Keratinocyte (primary cell): ENCODE measurements around the gene SLAIN2.

Experiments
- EZH2 ChIP-seq: IDR thresholded peaks from one replicate; pipeline ENCODE4 v1.6.1; 2012; ENCODE audit warnings: inconsistent platforms, mild to moderate bottlenecking, low read length, moderate library complexity
- TF ChIP-seq, protein P1 (sequence below), 3 experiments: IDR thresholded peaks in 1 of 3; conservative IDR thresholded peaks in 1 of 3; optimal IDR thresholded peaks in 1 of 3; 2 replicates in 2 of 3; 3 replicates in 1 of 3; pipeline versions ENCODE3 to v1.5.1; 2011; ENCODE audit warnings: low read length in 3 of 3, mild to moderate bottlenecking in 3 of 3, moderate library complexity in 2 of 3, control low read depth in 1 of 3, inconsistent platforms in 1 of 3; ENCODE audit not compliant: insufficient read depth in 2 of 3; ENCODE audit errors: extremely low read depth in 1 of 3

GRCh38 chr4:48340276-48340964 lies 909 bp upstream of the SLAIN2 start:
- TF ChIP-seq, protein P1, sequence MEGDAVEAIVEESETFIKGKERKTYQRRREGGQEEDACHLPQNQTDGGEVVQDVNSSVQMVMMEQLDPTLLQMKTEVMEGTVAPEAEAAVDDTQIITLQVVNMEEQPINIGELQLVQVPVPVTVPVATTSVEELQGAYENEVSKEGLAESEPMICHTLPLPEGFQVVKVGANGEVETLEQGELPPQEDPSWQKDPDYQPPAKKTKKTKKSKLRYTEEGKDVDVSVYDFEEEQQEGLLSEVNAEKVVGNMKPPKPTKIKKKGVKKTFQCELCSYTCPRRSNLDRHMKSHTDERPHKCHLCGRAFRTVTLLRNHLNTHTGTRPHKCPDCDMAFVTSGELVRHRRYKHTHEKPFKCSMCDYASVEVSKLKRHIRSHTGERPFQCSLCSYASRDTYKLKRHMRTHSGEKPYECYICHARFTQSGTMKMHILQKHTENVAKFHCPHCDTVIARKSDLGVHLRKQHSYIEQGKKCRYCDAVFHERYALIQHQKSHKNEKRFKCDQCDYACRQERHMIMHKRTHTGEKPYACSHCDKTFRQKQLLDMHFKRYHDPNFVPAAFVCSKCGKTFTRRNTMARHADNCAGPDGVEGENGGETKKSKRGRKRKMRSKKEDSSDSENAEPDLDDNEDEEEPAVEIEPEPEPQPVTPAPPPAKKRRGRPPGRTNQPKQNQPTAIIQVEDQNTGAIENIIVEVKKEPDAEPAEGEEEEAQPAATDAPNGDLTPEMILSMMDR (optimal IDR thresholded peaks at IDR 0.05 in 1 of 3, IDR thresholded peaks at IDR 0.05 in 1 of 3, conservative IDR thresholded peaks at IDR 0.05 in 1 of 3; ENCODE audit: extremely low read depth in 1 of 3, insufficient read depth in 2 of 3, low read length in 3 of 3): no peak
- no peak for TF ChIP-seq EZH2
